Esophagus muscularis mucosa (tissue), 4 donors: ENCODE measurements around the gene KRTAP4-8. TPM values are rescaled to one million over a fixed set of nuclear protein-coding genes. Genes with fewer than 3 reads are reported as not detected.
"Not testable (repeated sequence)": the region's sequence is repeated elsewhere in the genome, so short reads cannot be mapped to it uniquely, and the experiment has no call there.

Source experiments
- DNase-seq: peaks from one replicate; pipeline ENCODE4 v3.0.0-alpha.2; 2017; ENCODE audit errors: extremely low spot score
- H3K27ac ChIP-seq, 4 donors: fragments of 200-600 bp; sonication (generic); replicated peaks in 1 of 4; 1 replicate in 3 of 4; 2 replicates in 1 of 4; pipeline ENCODE4 v1.5.1; 2016 to 2019; ENCODE audit warnings: mild to moderate bottlenecking in 1 of 4
- H3K27me3 ChIP-seq, 4 donors: fragments of 200-600 bp; sonication (generic); one replicate each; pipeline versions ENCODE4 v1.5.1 to v1.6.0; 2016 to 2019
- H3K36me3 ChIP-seq, 4 donors: fragments of 200-600 bp; sonication (generic); one replicate each; pipeline ENCODE4 v1.5.1; 2016 to 2019
- H3K4me1 ChIP-seq, 4 donors: fragments of 200-600 bp; sonication (generic); one replicate each; pipeline ENCODE4 v1.5.1; 2016 to 2019
- H3K4me3 ChIP-seq, 4 donors: fragments of 200-600 bp; sonication (generic); 1 replicate in 2 of 4; 2 replicates in 2 of 4; pipeline ENCODE4 v1.5.1; 2016 to 2019; ENCODE audit warnings: mild to moderate bottlenecking in 4 of 4, moderate library complexity in 1 of 4
- H3K9me3 ChIP-seq, 4 donors: fragments of 200-600 bp; sonication (generic); 1 replicate in 3 of 4; 2 replicates in 1 of 4; pipeline ENCODE4 v1.5.1; 2016 to 2019
- CTCF ChIP-seq, 3 experiments: fragments of 200-600 bp in 2 of 3; fragments of 450-650 bp in 1 of 3; sonication (generic) in 2 of 3; IDR thresholded peaks; one replicate each; pipeline ENCODE4 v1.5.1; 2017 to 2019; ENCODE audit warnings: antibody characterized with exemption in 3 of 3, mild to moderate bottlenecking in 2 of 3, moderate library complexity in 1 of 3
- EP300 ChIP-seq: sonication (generic); formaldehyde crosslinking; IDR thresholded peaks from one replicate; pipeline ENCODE4 v1.6.1; 2017; ENCODE audit warnings: antibody characterized with exemption
- POLR2A ChIP-seq: fragments of 450-650 bp; IDR thresholded peaks from one replicate; pipeline ENCODE4 v1.6.1; 2017; ENCODE audit warnings: antibody characterized with exemption, moderate library complexity, mild to moderate bottlenecking, low read depth
- POLR2AphosphoS5 ChIP-seq, 2 donors: sonication (generic); formaldehyde crosslinking; IDR thresholded peaks; one replicate each; pipeline ENCODE4 v1.6.1; 2017; ENCODE audit warnings: antibody characterized with exemption in 2 of 2
- WGBS: methylation state at CpG from one replicate; pipeline ENCODE4 v1.1.5; 2018; 5-methylcytosine and 5-hydroxymethylcytosine counted together
- intact Hi-C: fragments of 100-400 bp; cut with DNase I; formaldehyde crosslinking; loops from one replicate; pipeline ENCODE4 v1.15.1; 2023
- total RNA-seq, 4 donors: library from RNA; depleted of rRNA; stranded (reverse); fragments of >200 nt; gene quantifications; one replicate each; pipeline versions ENCODE4 v1.1.0 to v1.2.1, GENCODE V29; 2016

The KRTAP4-8 gene
- total RNA-seq, 4 donors from 2014 or later: not detected

DNA sequence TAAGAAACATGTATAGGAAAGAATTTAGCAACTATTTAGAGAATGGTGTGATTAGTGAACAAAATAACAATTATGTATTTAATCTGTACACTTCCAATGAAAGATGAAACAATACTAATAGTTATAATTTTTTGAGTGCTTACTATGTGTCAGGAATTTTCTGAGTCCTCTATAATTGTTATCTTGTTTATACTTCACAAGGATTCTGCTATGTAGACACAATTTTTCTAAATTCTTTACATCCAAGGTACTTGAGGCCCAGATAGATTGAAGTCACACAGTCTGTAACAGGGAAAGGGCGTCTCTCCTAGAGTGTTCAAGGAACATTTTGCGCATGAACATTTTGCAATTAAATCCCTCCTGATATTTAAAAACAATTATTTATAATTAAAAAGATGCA is 27.1 kb upstream of the KRTAP4-8 start:
- Histone ChIP-seq H3K4me1 (no peaks in the 10 kb centered on the region), H3K4me3 (no peak overlapping the region), H3K9me3 (no peaks in the 10 kb centered on the region), H3K27me3 (peaks cover 0 to 9% (median 0%) of the 10 kb centered on the region in 4 donors), H3K36me3 (no peaks in the 10 kb centered on the region), H3K27ac (no peak overlapping the region)
- intact Hi-C loops: no loop called here
- TF ChIP-seq EP300: no peak
- no peak for TF ChIP-seq CTCF (IDR thresholded peaks at IDR 0.05)
- TF ChIP-seq POLR2AphosphoS5 (IDR thresholded peaks at IDR 0.05): no peak
- TF ChIP-seq POLR2A: no peak
- no peak for DNase-seq
- 89% methylated on average over 2 of the region's 2 CpGs for WGBS

DNA sequence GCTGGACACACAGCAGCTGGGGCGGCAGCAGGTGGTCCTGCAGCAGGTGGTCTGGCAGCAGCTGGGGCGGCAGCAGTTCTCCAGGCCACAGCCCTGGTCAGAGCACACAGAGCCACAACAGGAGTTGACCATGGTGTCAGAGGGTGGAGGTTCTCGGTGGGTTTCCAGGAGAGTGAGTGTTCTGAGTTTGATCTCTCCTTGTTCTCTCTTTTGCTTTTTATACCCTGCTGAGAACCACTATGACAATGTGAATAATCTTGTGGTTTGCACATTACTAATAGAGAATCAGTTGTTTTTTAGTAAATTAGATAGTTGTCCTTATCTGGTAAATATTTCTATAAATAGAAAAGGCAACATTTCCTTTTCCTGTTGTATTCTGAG is 26.0 kb upstream of the KRTAP4-8 start, which contains the start of gene KRTAP4-12:
KRTAP4-12 (minus strand) TSS at position 192 of the 381 bp plus-strand sequence; CDS start at position 132, 60 bp downstream.
- H3K9me3 ChIP-seq, DNase-seq, H3K27ac ChIP-seq, H3K27me3 ChIP-seq, H3K4me1 ChIP-seq, H3K36me3 ChIP-seq, H3K4me3 ChIP-seq, intact Hi-C loops: not testable (repeated sequence)
- 82% methylated on average over 2 of the region's 3 CpGs for WGBS

DNA sequence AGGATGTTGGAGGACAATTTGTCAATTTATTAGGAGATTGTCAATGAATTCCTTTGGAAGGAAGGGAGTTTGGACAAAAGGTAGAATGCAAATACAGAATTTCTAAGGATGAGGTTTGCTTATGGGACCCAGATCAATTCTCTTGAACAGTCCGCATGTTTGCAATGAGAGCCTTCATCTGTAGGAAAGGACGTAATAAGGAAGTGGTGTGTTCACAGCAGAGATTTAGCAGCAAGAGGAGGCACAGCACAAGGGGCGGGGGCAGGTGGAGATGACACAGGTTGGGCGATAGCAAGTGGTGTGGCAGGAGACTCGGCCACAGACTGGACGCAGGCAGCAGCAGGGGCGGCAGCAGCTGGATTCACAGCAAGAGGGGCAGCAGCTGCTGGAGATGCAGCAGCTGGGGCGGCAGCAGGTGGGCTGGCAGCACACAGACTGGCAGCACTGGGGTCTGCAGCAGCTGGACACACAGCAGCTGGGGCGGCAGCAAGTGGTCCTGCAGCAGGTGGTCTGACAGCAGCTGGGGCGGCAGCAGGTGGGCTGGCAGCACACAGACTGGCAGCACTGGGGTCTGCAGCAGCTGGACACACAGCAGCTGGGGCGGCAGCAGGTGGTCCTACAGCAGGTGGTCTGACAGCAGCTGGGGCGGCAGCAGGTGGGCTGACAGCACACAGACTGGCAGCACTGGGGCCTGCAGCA is 25.5 kb upstream of the KRTAP4-8 start:
- H3K27ac ChIP-seq, H3K36me3 ChIP-seq, H3K9me3 ChIP-seq, H3K4me3 ChIP-seq, intact Hi-C loops, H3K4me1 ChIP-seq, DNase-seq, H3K27me3 ChIP-seq: not testable (repeated sequence)
- WGBS: 69% methylated on average over 8 of the region's 12 CpGs

- WGBS: 89% methylated on average over 2 of the region's 2 CpGs
These were observed 23.8 kb upstream of the KRTAP4-8 start for GRCh38 chr17:41121742-41122141.

DNA sequence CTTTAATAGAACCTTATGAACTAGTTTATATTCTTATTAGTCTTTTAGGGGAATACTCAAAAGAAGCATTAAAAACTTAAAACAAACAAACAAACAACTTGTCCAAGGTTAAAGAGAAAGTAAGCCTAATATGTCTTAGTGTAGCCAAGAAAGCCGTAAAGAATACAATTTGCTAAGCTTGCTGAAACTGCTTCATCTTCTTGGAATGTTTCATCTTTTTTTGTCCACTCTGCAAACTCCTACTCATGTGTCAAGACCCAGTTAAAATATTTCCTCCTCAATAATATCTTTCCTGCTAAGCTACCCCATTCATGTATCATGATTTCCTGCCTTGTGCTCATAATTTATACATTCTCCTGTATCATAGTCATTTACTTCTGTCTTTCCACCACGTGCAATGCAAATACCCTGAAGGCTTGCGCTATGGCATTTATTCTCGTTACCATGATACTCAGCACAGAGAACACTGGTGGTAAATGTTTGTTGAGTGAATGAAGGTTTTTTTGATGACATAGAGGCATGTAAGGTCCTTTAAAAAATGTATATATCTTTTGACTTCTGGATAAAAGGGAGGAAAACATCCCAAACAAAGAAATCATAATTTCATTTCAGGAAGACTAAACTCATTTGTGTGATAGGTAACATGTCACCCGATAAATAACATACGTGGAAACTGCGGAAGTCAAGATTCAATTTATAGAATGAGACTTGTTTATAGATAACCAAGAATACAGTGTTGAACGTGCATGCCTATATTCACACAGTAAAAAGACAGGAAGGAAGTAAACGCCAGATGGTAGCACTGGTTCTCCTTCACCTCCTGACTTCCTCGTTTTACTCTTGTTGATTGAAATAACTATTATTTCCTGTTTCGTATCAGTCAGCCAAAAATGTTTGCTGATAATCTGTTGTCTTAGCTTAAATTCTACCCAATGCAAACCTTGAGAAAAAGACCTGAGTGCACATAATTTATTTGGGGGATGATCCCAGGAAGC is 22.1 kb upstream of the KRTAP4-8 start:
- H3K36me3 ChIP-seq, H3K27ac ChIP-seq, H3K9me3 ChIP-seq, H3K4me1 ChIP-seq, intact Hi-C loops, DNase-seq, H3K4me3 ChIP-seq: not testable (repeated sequence)
- H3K27me3 ChIP-seq: peaks cover 0 to 33% (median 0%) of the 10 kb centered on the region in 4 donors
- WGBS: 62% methylated on average over 11 of the region's 11 CpGs

More at GRCh38 chr17:41121742-41122141, 23.8 kb upstream of the KRTAP4-8 start:
- Histone ChIP-seq H3K27me3 (peaks cover 0 to 18% (median 0%) of the 10 kb centered on the region in 4 donors), H3K36me3 (no peaks in the 10 kb centered on the region), H3K4me1 (no peaks in the 10 kb centered on the region), H3K4me3 (no peak overlapping the region), H3K9me3 (no peaks in the 10 kb centered on the region), H3K27ac (no peak overlapping the region)
- intact Hi-C loops: no loop called here
- DNase-seq: no peak
- TF ChIP-seq POLR2AphosphoS5 (IDR thresholded peaks at IDR 0.05) (no peak), POLR2A (no peak), CTCF (IDR thresholded peaks at IDR 0.05) (no peak), EP300 (no peak)

- H3K4me1 ChIP-seq: no peaks in the 10 kb centered on the region
- DNase-seq: no peak
- WGBS: 84% methylated on average over 4 of the region's 4 CpGs
- TF ChIP-seq EP300 (no peak), CTCF (IDR thresholded peaks at IDR 0.05) (no peak), POLR2AphosphoS5 (IDR thresholded peaks at IDR 0.05) (no peak), POLR2A (no peak)
- intact Hi-C loops: no loop called here
- H3K27ac ChIP-seq: no peak overlapping the region
- H3K27me3 ChIP-seq: peaks cover 0 to 29% (median 0%) of the 10 kb centered on the region in 4 donors
- H3K36me3 ChIP-seq: no peaks in the 10 kb centered on the region
- H3K9me3 ChIP-seq: no peaks in the 10 kb centered on the region
- no peak overlapping the region for H3K4me3 ChIP-seq
These were observed 20.8 kb upstream of the KRTAP4-8 start for GRCh38 chr17:41118721-41119120.

- intact Hi-C loops, DNase-seq, H3K9me3 ChIP-seq, H3K4me1 ChIP-seq, H3K27ac ChIP-seq, H3K4me3 ChIP-seq, H3K36me3 ChIP-seq: not testable (repeated sequence)
- peaks cover 0 to 24% (median 0%) of the 10 kb centered on the region in 4 donors for H3K27me3 ChIP-seq
- WGBS: 68% methylated on average over 5 of the region's 10 CpGs
These were observed 20.0 kb upstream of the KRTAP4-8 start, which contains the start of gene KRTAP4-11 for GRCh38 chr17:41117846-41118386. Gene KRTAP4-11, minus strand, starts transcription at chr17:41118373. Its CDS starts 58 bp downstream, at chr17:41118315.
